PC-3 (cell line): ENCODE results near the gene TNS3. TPM values are rescaled to one million over a fixed set of nuclear protein-coding genes. Genes with fewer than 3 reads are reported as not detected.

ENCODE experiments used
- ATAC-seq: fragments of 200-7000 bp; cut with Tn5 transposase; 2 replicates; pipeline ENCODE4 v1.9.1; 2020; ENCODE audit warnings: mild to moderate bottlenecking, moderate library complexity
- BruUV-seq: library from RNA; stranded (reverse); fragments of 400-500 nt; replicated peaks from 2 replicates; lab custom pipeline; 2021; lab: Mats Ljungman, UMichigan
- CTCF ChIA-PET: fragments of 300-600 bp; sonication (Branson Sonifier 250); formaldehyde crosslinking; loops from one replicate; lab custom pipeline; 2022; ENCODE audit warnings: antibody characterized with exemption; lab: Charles Lee
- POLR2A ChIA-PET: fragments of 300-600 bp; sonication (Branson Sonifier 250); formaldehyde crosslinking; loops from one replicate; lab custom pipeline; 2022; ENCODE audit warnings: antibody characterized with exemption; ENCODE audit not compliant: unreplicated experiment; lab: Charles Lee
- DNase-seq: peaks from one replicate; pipeline ENCODE4 v3.0.0-alpha.2; 2015
- H2AFZ ChIP-seq: fragments of 300-600 bp; sonication (generic); 2 replicates; pipeline ENCODE4 v1.6.0; 2016; ENCODE audit warnings: antibody characterized with exemption, low read length
- H3F3A ChIP-seq: fragments of 300-600 bp; sonication (generic); one replicate; pipeline ENCODE4 v1.6.0; 2017; ENCODE audit warnings: antibody characterized with exemption, low read length, control low read depth, mild to moderate bottlenecking; ENCODE audit not compliant: unreplicated experiment
- H3K27ac ChIP-seq: fragments of 300-600 bp; sonication (generic); 2 replicates; pipeline ENCODE4 v1.5.1; 2016; ENCODE audit warnings: mild to moderate bottlenecking, low read length
- H3K27me3 ChIP-seq: fragments of 300-600 bp; sonication (generic); 2 replicates; pipeline ENCODE4 v1.6.1; 2016; ENCODE audit warnings: low read length, mixed read lengths
- H3K36me3 ChIP-seq: fragments of 300-600 bp; sonication (generic); 2 replicates; pipeline ENCODE4 v1.6.1; 2016; ENCODE audit warnings: low read depth, mixed run types, low read length, mixed read lengths
- H3K4me1 ChIP-seq: fragments of 300-600 bp; sonication (generic); 2 replicates; pipeline ENCODE4 v1.5.1; 2016; ENCODE audit warnings: low read length; ENCODE audit not compliant: insufficient read depth
- H3K4me2 ChIP-seq: fragments of 300-600 bp; sonication (generic); 2 replicates; pipeline ENCODE4 v1.6.0; 2016; ENCODE audit warnings: low read length
- H3K4me3 ChIP-seq: fragments of 300-600 bp; sonication (generic); 2 replicates; pipeline ENCODE4 v1.5.1; 2016; ENCODE audit warnings: mild to moderate bottlenecking, low read length, mixed read lengths
- H3K79me2 ChIP-seq: fragments of 300-600 bp; sonication (generic); 2 replicates; pipeline ENCODE4 v1.6.1; 2017; ENCODE audit warnings: low read length, mixed read lengths
- H3K9ac ChIP-seq: fragments of 300-600 bp; sonication (generic); 2 replicates; pipeline ENCODE4 v1.6.0; 2016; ENCODE audit warnings: mild to moderate bottlenecking, low read length
- H3K9me2 ChIP-seq: fragments of 300-600 bp; sonication (generic); replicated peaks from 2 replicates; pipeline ENCODE4 v1.6.1; 2016; ENCODE audit warnings: mixed run types, low read length, mixed read lengths
- H3K9me3 ChIP-seq: fragments of 300-600 bp; sonication (generic); 2 replicates; pipeline ENCODE4 v1.6.1; 2016; ENCODE audit warnings: low read length, mixed read lengths
- H4K20me1 ChIP-seq: fragments of 300-600 bp; sonication (generic); 2 replicates; pipeline ENCODE4 v1.6.1; 2016; ENCODE audit warnings: low read length, mixed read lengths
- EZH2 ChIP-seq: fragments of 300-600 bp; sonication (generic); IDR thresholded peaks from one replicate; pipeline ENCODE4 v1.6.1; 2017; ENCODE audit warnings: antibody characterized with exemption, mild to moderate bottlenecking, low read length; ENCODE audit not compliant: unreplicated experiment
- EZH2phosphoT487 ChIP-seq: fragments of 300-600 bp; sonication (generic); IDR thresholded peaks from 2 replicates; pipeline ENCODE4 v1.6.1; 2018; ENCODE audit warnings: mild to moderate bottlenecking, antibody characterized with exemption, low read length, borderline replicate concordance
- intact Hi-C: fragments of 100-400 bp; cut with micrococcal nuclease; formaldehyde crosslinking; loops from 2 replicates; pipeline ENCODE4 v1.9.0; 2023
- total RNA-seq: library from RNA; depleted of rRNA; stranded (reverse); fragments of >200 nt; gene quantifications from 2 replicates; pipeline ENCODE4 v1.2.3, GENCODE V29; 2014
- TF ChIP-seq, protein P1 (sequence below): fragments of 300-600 bp; sonication (generic); conservative IDR thresholded peaks from 2 replicates; pipeline ENCODE4 v1.5.1; 2017; ENCODE audit warnings: antibody characterized with exemption, low read depth, mild to moderate bottlenecking, low read length

The TNS3 gene
- total RNA-seq, 1 experiment from 2014 or later, result 72.3 TPM

DNA sequence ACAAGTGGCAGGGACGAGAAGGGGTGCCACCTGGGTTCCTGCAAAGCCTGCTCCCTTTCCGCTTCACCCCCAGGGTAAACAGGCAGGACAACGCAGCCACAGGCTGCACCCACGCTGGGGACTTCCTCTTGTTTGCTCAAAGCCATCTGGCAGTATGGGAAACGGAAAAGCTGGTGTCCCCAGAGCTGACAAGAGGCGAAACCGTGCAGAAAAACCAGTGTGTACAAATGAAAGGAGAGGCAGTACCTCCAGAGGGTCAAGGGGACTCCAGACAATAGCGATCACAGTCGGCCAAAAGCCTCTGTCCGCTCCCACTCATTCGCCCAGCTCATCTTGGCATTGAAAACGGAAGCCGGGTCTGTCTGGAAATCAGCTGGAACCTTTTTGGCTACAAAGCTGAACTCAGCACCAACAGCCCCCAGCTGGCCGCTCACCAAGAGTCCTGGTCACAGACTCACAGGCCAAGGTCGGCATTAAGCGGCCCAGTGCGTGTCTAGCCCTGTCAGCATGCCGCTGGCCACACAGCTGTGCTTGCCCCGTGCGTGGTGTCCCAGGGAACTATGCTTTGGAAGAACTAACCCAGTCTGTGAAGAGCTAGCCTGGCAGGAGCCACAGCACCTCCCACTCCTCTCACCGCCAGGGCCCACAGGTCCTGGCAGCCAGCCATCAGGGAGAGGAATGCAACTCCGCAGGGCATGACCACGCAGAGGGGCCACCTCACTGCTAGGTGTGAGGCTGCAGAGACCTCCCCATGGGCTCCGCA, 10.4 kb downstream of the TNS3 start:
- peak overlapping the region; percentile 74 for H3K4me2 ChIP-seq
- TF ChIP-seq, protein P1, sequence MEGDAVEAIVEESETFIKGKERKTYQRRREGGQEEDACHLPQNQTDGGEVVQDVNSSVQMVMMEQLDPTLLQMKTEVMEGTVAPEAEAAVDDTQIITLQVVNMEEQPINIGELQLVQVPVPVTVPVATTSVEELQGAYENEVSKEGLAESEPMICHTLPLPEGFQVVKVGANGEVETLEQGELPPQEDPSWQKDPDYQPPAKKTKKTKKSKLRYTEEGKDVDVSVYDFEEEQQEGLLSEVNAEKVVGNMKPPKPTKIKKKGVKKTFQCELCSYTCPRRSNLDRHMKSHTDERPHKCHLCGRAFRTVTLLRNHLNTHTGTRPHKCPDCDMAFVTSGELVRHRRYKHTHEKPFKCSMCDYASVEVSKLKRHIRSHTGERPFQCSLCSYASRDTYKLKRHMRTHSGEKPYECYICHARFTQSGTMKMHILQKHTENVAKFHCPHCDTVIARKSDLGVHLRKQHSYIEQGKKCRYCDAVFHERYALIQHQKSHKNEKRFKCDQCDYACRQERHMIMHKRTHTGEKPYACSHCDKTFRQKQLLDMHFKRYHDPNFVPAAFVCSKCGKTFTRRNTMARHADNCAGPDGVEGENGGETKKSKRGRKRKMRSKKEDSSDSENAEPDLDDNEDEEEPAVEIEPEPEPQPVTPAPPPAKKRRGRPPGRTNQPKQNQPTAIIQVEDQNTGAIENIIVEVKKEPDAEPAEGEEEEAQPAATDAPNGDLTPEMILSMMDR, result no peak
- no peak for TF ChIP-seq EZH2phosphoT487
- no peak for TF ChIP-seq EZH2
- DNase-seq (peak; percentile 84), ATAC-seq (peak; percentile 50)
- H3K27me3 ChIP-seq, result no peaks in the 10 kb centered on the region
- no peaks in the 10 kb centered on the region for H3K9me3 ChIP-seq
- peak overlapping the region; percentile 61 for H3K9ac ChIP-seq
- peak overlapping the region; percentile 95 for H3K27ac ChIP-seq
- CTCF ChIA-PET, result interaction anchor here (0.7 to 1.1 kb wide), 2 partner anchors 135 to 1708 kb away, joined by 3 to 4 read pairs; no protein-coding TSS in a partner anchor
- peaks cover 13% of the 10 kb centered on the region; the same call in 1 of the 2 replicates for H3K36me3 ChIP-seq
- peak overlapping the region; percentile 40 for H3K4me3 ChIP-seq
- no peaks in the 10 kb centered on the region for H3K9me2 ChIP-seq
- BruUV-seq, result no TSS peak
- peak overlapping the region; percentile 8; the same call in 1 of the 2 replicates for H2AFZ ChIP-seq
- H3K79me2 ChIP-seq, result peaks cover 99% of the 10 kb centered on the region
- H3K4me1 ChIP-seq, result peaks cover 62% of the 10 kb centered on the region
- intact Hi-C loops, result loop anchor here (10.0 kb wide), 1 partner anchor 243 kb away; no protein-coding TSS in a partner anchor
- POLR2A ChIA-PET, result interaction anchor here (0.5 to 0.6 kb wide), 2 partner anchors 25 to 273 kb away, joined by 3 to 7 read pairs; no protein-coding TSS in a partner anchor
- no peaks in the 10 kb centered on the region for H3F3A ChIP-seq
- no peaks in the 10 kb centered on the region for H4K20me1 ChIP-seq

DNA sequence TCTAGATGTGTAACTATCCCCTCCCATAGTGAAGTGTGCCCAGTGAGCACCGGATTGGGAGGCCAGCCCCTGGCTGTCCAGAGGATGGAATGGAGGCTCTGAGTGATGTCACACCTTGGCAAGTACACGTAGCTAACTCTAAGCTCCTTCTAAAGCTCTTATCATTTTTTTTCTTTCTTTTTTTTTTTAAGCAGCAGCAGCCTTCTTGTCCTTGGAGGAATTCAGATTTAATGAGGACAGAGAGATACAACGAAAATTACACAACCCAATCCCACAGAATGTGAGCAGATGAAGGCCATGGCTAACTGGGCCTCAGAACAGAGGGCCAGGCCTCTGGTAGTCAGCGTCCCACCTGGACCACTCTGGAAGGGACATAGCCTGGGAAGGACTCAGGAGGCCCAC, 11.3 kb downstream of the TNS3 start:
- no peaks in the 10 kb centered on the region for H3K27me3 ChIP-seq
- peaks cover 99% of the 10 kb centered on the region for H3K79me2 ChIP-seq
- peak overlapping the region; percentile 95 for H3K27ac ChIP-seq
- peak overlapping the region; percentile 61 for H3K9ac ChIP-seq
- no peaks in the 10 kb centered on the region for H3F3A ChIP-seq
- peaks cover 13% of the 10 kb centered on the region; the same call in 1 of the 2 replicates for H3K36me3 ChIP-seq
- intact Hi-C loops, result loop anchor here (10.0 kb wide), 1 partner anchor 244 kb away; no protein-coding TSS in a partner anchor
- DNase-seq (no peak), ATAC-seq (no peak)
- no peaks in the 10 kb centered on the region for H3K9me3 ChIP-seq
- no peaks in the 10 kb centered on the region for H3K9me2 ChIP-seq
- no peak for TF ChIP-seq EZH2phosphoT487
- TF ChIP-seq, protein P1, result no peak
- TF ChIP-seq EZH2, result no peak
- H2AFZ ChIP-seq, result no peak overlapping the region
- ChIA-PET POLR2A (interaction anchor here (0.6 kb wide), 1 partner anchor 78 kb away, joined by 5 read pairs; no protein-coding TSS in a partner anchor), CTCF (no interaction called here)
- no TSS peak for BruUV-seq
- H4K20me1 ChIP-seq, result no peaks in the 10 kb centered on the region; the same call in 1 of the 2 replicates
- H3K4me2 ChIP-seq, result peak overlapping the region; percentile 74
- no peak overlapping the region for H3K4me3 ChIP-seq
- H3K4me1 ChIP-seq, result peaks cover 53% of the 10 kb centered on the region
